SJCRH30 (cell line): ENCODE measurements around the gene ANLN. TPM values are rescaled to one million over a fixed set of nuclear protein-coding genes. Genes with fewer than 3 reads are reported as not detected.
A peak's percentile ranks its signal among the peaks of the same experiment; 100 is the strongest.

Experiments
- DNase-seq, 2 experiments: peaks; one replicate each; pipeline ENCODE4 v3.0.0-alpha.2; 2015 to 2020
- H3K27ac ChIP-seq: fragments of 250-450 bp; sonication (Bioruptor Pico); 2 replicates; pipeline ENCODE4 v1.5.1; 2020; ENCODE audit warnings: mild to moderate bottlenecking, moderate library complexity
- H3K27me3 ChIP-seq: fragments of 250-450 bp; sonication (Bioruptor Pico); 2 replicates; pipeline ENCODE4 v1.5.1; 2020; ENCODE audit warnings: mild to moderate bottlenecking, moderate library complexity
- H3K36me3 ChIP-seq: fragments of 250-450 bp; sonication (Bioruptor Pico); 2 replicates; pipeline ENCODE4 v1.5.1; 2020; ENCODE audit warnings: mild to moderate bottlenecking, moderate library complexity
- H3K4me1 ChIP-seq: fragments of 250-450 bp; sonication (Bioruptor Pico); 2 replicates; pipeline ENCODE4 v1.5.1; 2020; ENCODE audit warnings: mild to moderate bottlenecking, moderate library complexity
- H3K4me3 ChIP-seq: fragments of 250-450 bp; sonication (Bioruptor Pico); 2 replicates; pipeline ENCODE4 v1.5.1; 2020; ENCODE audit warnings: mild to moderate bottlenecking, moderate library complexity
- H3K9me3 ChIP-seq: fragments of 250-450 bp; sonication (Bioruptor Pico); replicated peaks from 2 replicates; pipeline ENCODE4 v1.5.1; 2020; ENCODE audit warnings: mild to moderate bottlenecking, moderate library complexity
- total RNA-seq: library from RNA; depleted of rRNA; stranded (reverse); fragments of >200 nt; shearing (Covaris generic); gene quantifications from 2 replicates; pipeline ENCODE4 v1.2.3, GENCODE V29; 2014

The ANLN gene
- total RNA-seq, 1 experiment from 2014 or later = 215 TPM

DNA sequence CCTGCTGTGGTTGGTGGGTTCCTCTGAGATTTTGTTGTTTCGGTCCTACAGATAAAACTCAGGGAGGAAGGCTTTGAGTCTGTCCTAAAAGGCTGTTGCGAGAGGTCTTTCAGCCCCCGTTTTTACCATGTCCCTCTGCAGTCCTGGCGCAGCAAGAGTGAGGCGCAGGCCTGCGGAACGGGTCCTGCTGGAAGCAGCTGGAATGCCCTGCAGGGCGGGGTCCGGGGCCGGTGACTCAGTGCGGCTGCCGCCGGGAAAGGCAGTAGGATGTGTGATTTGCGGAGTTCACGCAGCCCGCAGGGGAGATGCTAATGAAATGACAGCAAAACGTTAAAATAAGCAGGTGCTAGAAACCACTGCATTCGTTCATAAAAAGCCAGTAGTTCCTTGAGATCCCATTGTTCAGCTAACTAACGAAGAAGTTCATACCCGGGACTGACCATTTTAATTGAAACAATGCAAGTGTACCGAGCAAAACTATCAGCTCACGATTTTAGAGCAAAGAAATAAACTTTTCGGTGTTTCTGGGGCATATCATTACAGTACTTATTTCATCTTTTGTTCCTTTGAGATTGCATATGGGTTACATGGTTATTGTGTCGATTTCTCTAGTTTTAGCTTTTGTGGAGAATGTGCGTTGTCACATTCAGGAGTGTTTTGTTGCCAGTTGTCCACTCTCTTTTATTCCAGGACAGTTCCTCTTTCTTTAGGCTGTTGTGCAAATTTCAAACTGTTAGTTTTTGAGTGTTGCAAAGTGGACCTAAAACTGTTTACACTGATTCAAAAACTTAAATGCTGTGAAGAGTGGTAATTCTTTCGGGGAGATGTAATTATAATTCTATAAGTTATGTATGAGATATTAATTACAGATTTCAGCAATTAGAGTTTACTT is 783 bp downstream of the ANLN start:
- peak; percentile 92 to 94 for DNase-seq
- Histone ChIP-seq H3K27me3 (no peaks in the 10 kb centered on the region), H3K27ac (peak overlapping the region; percentile 99), H3K36me3 (peaks cover 26% of the 10 kb centered on the region), H3K4me1 (peaks cover 8% of the 10 kb centered on the region), H3K4me3 (peak overlapping the region; percentile 92), H3K9me3 (peaks cover 6% of the 10 kb centered on the region)

GRCh38 chr7:36391436-36392198 is 2.0 kb downstream of the ANLN start:
- peak overlapping the region; percentile 99 for H3K27ac ChIP-seq
- DNase-seq = peak in 1 of 2 experiments; percentile 17

GRCh38 chr7:36393826-36394225 is 4.2 kb downstream of the ANLN start:
- Histone ChIP-seq H3K36me3 (peaks cover 60% of the 10 kb centered on the region), H3K27me3 (no peaks in the 10 kb centered on the region), H3K4me3 (no peak overlapping the region), H3K4me1 (peaks cover 8% of the 10 kb centered on the region), H3K27ac (no peak overlapping the region), H3K9me3 (peaks cover 11% of the 10 kb centered on the region)
- DNase-seq = no peak

More at GRCh38 chr7:36391436-36392198, 2.0 kb downstream of the ANLN start:
- Histone ChIP-seq H3K4me1 (peaks cover 8% of the 10 kb centered on the region), H3K9me3 (peaks cover 11% of the 10 kb centered on the region), H3K36me3 (peaks cover 38% of the 10 kb centered on the region), H3K4me3 (peak overlapping the region; percentile 92), H3K27me3 (no peaks in the 10 kb centered on the region)

GRCh38 chr7:36395171-36395894 is 5.7 kb downstream of the ANLN start:
- Histone ChIP-seq H3K4me3 (no peak overlapping the region), H3K27me3 (no peaks in the 10 kb centered on the region), H3K36me3 (peaks cover 75% of the 10 kb centered on the region), H3K27ac (no peak overlapping the region), H3K4me1 (peaks cover 8% of the 10 kb centered on the region), H3K9me3 (peaks cover 11% of the 10 kb centered on the region)
- no peak for DNase-seq

- H3K27ac ChIP-seq = no peak overlapping the region
- peaks cover 8% of the 10 kb centered on the region for H3K4me1 ChIP-seq
- peaks cover 11% of the 10 kb centered on the region for H3K9me3 ChIP-seq
- no peak overlapping the region for H3K4me3 ChIP-seq
- H3K36me3 ChIP-seq = peaks cover 83% of the 10 kb centered on the region
- H3K27me3 ChIP-seq = no peaks in the 10 kb centered on the region
- DNase-seq = no peak
These were observed 6.5 kb downstream of the ANLN start for GRCh38 chr7:36396150-36396549.

DNA sequence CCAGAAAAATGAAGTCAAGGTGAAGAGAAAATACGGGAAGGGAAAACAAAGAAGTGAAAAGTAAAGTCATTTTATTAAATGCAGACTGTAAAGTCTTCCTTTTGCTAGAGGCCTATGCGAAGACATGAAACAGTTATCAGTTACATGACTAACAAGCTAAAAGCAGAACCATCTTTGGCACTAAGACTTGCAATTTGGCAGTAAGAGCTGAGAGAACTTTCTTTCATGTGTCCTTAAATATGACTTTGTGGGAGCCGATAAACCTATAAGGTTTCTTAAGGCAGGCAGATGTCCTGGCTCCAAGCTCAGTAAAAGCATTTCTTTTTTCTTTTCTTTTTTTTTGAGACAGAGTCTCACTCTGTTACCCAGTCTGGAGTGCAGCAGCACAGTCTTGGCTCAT is 10.4 kb downstream of the ANLN start:
- peaks cover 92% of the 10 kb centered on the region for H3K36me3 ChIP-seq
- no peaks in the 10 kb centered on the region for H3K27me3 ChIP-seq
- peaks cover 9% of the 10 kb centered on the region for H3K9me3 ChIP-seq
- H3K27ac ChIP-seq = no peak overlapping the region
- no peak for DNase-seq
- no peaks in the 10 kb centered on the region; the same call in 1 of the 2 replicates for H3K4me1 ChIP-seq
- no peak overlapping the region for H3K4me3 ChIP-seq

- no peaks in the 10 kb centered on the region; the same call in 1 of the 2 replicates for H3K4me1 ChIP-seq
- no peak for DNase-seq
- peaks cover 3% of the 10 kb centered on the region for H3K9me3 ChIP-seq
- H3K4me3 ChIP-seq = no peak overlapping the region
- no peak overlapping the region for H3K27ac ChIP-seq
- H3K36me3 ChIP-seq = peaks cover 92% of the 10 kb centered on the region
- no peaks in the 10 kb centered on the region for H3K27me3 ChIP-seq
These were observed 10.9 kb downstream of the ANLN start for GRCh38 chr7:36400606-36401005.

DNA sequence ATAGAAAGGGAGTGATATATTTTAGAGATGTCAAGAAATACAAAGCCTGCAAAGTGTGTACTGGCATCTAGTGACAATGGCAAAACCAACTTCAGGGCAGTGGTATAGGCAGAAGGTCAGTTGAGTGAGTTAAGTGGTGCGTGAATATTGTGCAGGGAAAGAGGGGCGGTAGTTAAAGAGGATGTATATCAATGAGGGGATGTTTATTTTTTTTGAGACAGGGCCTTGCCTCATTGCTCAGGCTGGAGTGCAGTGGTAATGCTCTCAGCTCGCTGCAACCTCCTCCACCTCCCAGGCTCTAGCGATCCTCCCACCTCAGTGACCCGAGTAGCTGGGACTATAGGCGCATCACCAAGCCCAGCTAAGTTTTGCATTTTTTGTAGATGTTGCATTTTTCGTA is 13.8 kb downstream of the ANLN start:
- no peak overlapping the region for H3K4me3 ChIP-seq
- H3K27me3 ChIP-seq = no peaks in the 10 kb centered on the region
- H3K36me3 ChIP-seq = peaks cover 92% of the 10 kb centered on the region
- H3K27ac ChIP-seq = no peak overlapping the region
- no peak for DNase-seq
- H3K9me3 ChIP-seq = no peaks in the 10 kb centered on the region
- H3K4me1 ChIP-seq = no peaks in the 10 kb centered on the region; the same call in 1 of the 2 replicates

- H3K4me3 ChIP-seq = no peak overlapping the region
- no peaks in the 10 kb centered on the region for H3K9me3 ChIP-seq
- H3K4me1 ChIP-seq = no peaks in the 10 kb centered on the region; the same call in 1 of the 2 replicates
- peaks cover 92% of the 10 kb centered on the region for H3K36me3 ChIP-seq
- no peak overlapping the region for H3K27ac ChIP-seq
- DNase-seq = no peak
- H3K27me3 ChIP-seq = no peaks in the 10 kb centered on the region
These were observed 15.2 kb downstream of the ANLN start for GRCh38 chr7:36404639-36405408.

DNA sequence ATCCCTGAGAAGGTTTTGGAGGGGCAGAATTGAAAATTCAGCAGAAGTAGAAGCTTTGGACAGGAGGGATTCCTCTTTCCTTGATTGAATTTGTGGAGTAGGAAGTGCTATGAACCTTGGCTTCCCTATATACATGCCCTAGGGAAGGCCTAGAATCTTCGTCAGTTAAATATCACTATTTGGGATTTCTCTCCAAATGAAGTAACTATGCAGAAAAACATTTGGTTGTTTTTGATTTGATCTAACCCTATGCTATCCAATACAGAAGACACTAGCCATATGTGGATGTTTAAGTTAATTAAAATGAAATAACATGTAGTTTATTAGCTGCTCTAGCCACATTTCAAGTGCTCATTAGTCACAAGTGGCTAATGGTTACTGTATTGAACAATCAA is 15.7 kb downstream of the ANLN start:
- Histone ChIP-seq H3K27me3 (no peaks in the 10 kb centered on the region), H3K4me1 (no peaks in the 10 kb centered on the region), H3K27ac (no peak overlapping the region), H3K4me3 (no peak overlapping the region), H3K9me3 (no peaks in the 10 kb centered on the region), H3K36me3 (peaks cover 92% of the 10 kb centered on the region)
- DNase-seq = no peak

GRCh38 chr7:36406156-36406555 is 16.5 kb downstream of the ANLN start:
- H3K4me1 ChIP-seq = no peaks in the 10 kb centered on the region
- no peak overlapping the region for H3K27ac ChIP-seq
- H3K9me3 ChIP-seq = no peaks in the 10 kb centered on the region
- H3K4me3 ChIP-seq = no peak overlapping the region
- no peaks in the 10 kb centered on the region for H3K27me3 ChIP-seq
- H3K36me3 ChIP-seq = peaks cover 92% of the 10 kb centered on the region
- DNase-seq = no peak

DNA sequence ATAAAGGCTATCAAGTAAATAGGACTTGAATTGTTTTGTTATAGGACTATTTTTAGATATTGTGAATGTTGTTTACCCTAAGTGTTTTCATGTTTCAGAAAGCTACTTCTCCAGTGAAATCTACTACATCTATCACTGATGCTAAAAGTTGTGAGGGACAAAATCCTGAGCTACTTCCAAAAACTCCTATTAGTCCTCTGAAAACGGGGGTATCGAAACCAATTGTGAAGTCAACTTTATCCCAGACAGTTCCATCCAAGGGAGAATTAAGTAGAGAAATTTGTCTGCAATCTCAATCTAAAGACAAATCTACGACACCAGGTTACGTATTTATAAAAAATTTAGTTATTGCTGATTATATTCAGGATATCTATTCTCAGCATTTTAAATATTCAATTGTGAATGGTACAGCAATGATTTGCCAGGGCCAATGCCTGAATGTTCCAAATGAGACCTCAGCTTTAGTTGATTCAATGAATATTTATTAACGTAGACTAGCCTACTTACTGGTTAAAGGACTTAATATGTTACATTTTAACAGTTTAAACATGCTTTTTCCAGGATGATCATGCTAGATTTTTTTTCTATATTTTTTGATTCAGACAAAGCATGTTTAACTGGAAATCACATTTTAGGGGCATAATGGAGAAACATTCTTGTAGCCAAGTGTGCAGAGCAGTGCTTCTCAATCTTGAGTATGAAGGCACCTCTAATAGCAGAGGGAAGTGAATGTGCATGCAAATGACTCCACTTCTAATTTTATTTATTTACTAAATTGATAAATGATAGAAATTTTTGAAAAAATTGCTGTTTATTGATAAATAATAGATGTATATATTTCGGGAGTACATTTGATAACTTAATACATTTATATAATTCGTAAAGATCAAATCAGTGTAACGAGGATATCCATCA is 18.2 kb downstream of the ANLN start:
- Histone ChIP-seq H3K4me3 (no peak overlapping the region), H3K27ac (no peak overlapping the region)

GRCh38 chr7:36408589-36408988 is 18.9 kb downstream of the ANLN start:
- H3K4me3 ChIP-seq = no peak overlapping the region
- no peaks in the 10 kb centered on the region for H3K9me3 ChIP-seq
- H3K27ac ChIP-seq = no peak overlapping the region
- no peaks in the 10 kb centered on the region for H3K4me1 ChIP-seq
- no peaks in the 10 kb centered on the region for H3K27me3 ChIP-seq
- no peak for DNase-seq
- H3K36me3 ChIP-seq = peaks cover 96% of the 10 kb centered on the region

More for the DNA sequence above, 18.2 kb downstream of the ANLN start:
- no peak for DNase-seq
- Histone ChIP-seq H3K36me3 (peaks cover 98% of the 10 kb centered on the region), H3K9me3 (no peaks in the 10 kb centered on the region), H3K27me3 (no peaks in the 10 kb centered on the region), H3K4me1 (no peaks in the 10 kb centered on the region)
